ENCODE results near the gene RETREG3.
"Not testable (repeated sequence)": the region's sequence is repeated elsewhere in the genome, so short reads cannot be mapped to it uniquely, and the experiment has no call there.

The RETREG3 gene

GRCh38 chr17:42609182-42609813, at the start of gene RETREG3, which contains the start of gene TUBG1:
RETREG3 (minus strand) TSS chr17:42609374; CDS start chr17:42609324, 50 bp downstream.
TUBG1 (plus strand) TSS chr17:42609683; CDS start chr17:42609738, 55 bp downstream.
- DNase-seq, result peak; percentile 99

- no peak for DNase-seq
These were observed 48.8 kb upstream of the RETREG3 start for GRCh38 chr17:42657824-42658588.

GRCh38 chr17:42655528-42655927, 46.4 kb upstream of the RETREG3 start:
- DNase-seq, result no peak

- DNase-seq, result no peak
These were observed 44.3 kb upstream of the RETREG3 start for GRCh38 chr17:42653179-42654124.

- no peak for DNase-seq
These were observed 42.2 kb upstream of the RETREG3 start for GRCh38 chr17:42651392-42651791.

- DNase-seq, result no peak
These were observed 38.6 kb upstream of the RETREG3 start for GRCh38 chr17:42647778-42648177.

- no peak for DNase-seq
These were observed 33.2 kb upstream of the RETREG3 start for GRCh38 chr17:42642336-42642735.

- no peak for DNase-seq
These were observed 30.9 kb upstream of the RETREG3 start for GRCh38 chr17:42640121-42640520.

- no peak for DNase-seq
These were observed 30.4 kb upstream of the RETREG3 start for GRCh38 chr17:42639525-42640113.

GRCh38 chr17:42632949-42633444, 23.8 kb upstream of the RETREG3 start:
- no peak for DNase-seq

GRCh38 chr17:42629411-42630009, 20.3 kb upstream of the RETREG3 start:
- no peak for DNase-seq

- DNase-seq, result not testable (repeated sequence)
These were observed 18.0 kb upstream of the RETREG3 start for GRCh38 chr17:42627032-42627764.

GRCh38 chr17:42623732-42624596, 14.8 kb upstream of the RETREG3 start:
- DNase-seq, result no peak

- DNase-seq, result no peak
These were observed 14.1 kb upstream of the RETREG3 start for GRCh38 chr17:42623271-42623670.

GRCh38 chr17:42621987-42622386, 12.8 kb upstream of the RETREG3 start:
- DNase-seq, result not testable (repeated sequence)

- no peak for DNase-seq
These were observed 9.4 kb upstream of the RETREG3 start for GRCh38 chr17:42618442-42619150.

- no peak for DNase-seq
These were observed 8.8 kb upstream of the RETREG3 start for GRCh38 chr17:42617956-42618431.

- no peak for DNase-seq
These were observed 4.6 kb upstream of the RETREG3 start for GRCh38 chr17:42613699-42614295.

- no peak for DNase-seq
These were observed 2.8 kb upstream of the RETREG3 start for GRCh38 chr17:42612013-42612412.
